HG02870 (cell line): ENCODE measurements around the gene RHOBTB3.

ENCODE experiments used
- ATAC-seq: cut with Tn5 transposase; IDR thresholded peaks from one replicate; pipeline ENCODE4 v1.9.1; 2021; ENCODE audit warnings: mild to moderate bottlenecking, moderate library complexity; ENCODE audit not compliant: unreplicated experiment

The RHOBTB3 gene

GRCh38 chr5:95761771-95762651 is 30.9 kb downstream of the RHOBTB3 start:
- no peak for ATAC-seq

- no peak for ATAC-seq
Observed at GRCh38 chr5:95762652-95763041, 31.5 kb downstream of the RHOBTB3 start.

- no peak for ATAC-seq
Observed at GRCh38 chr5:95763941-95764340, 32.8 kb downstream of the RHOBTB3 start.

- ATAC-seq, result no peak
Observed at GRCh38 chr5:95768731-95769130, 37.6 kb downstream of the RHOBTB3 start.

GRCh38 chr5:95770830-95771708 is 39.9 kb downstream of the RHOBTB3 start:
- no peak for ATAC-seq

- ATAC-seq, result no peak
Observed at GRCh38 chr5:95771892-95772291, 40.8 kb downstream of the RHOBTB3 start.

- ATAC-seq, result no peak
Observed at GRCh38 chr5:95773335-95774059, 42.4 kb downstream of the RHOBTB3 start.

- no peak for ATAC-seq
Observed at GRCh38 chr5:95777441-95777840, 46.3 kb downstream of the RHOBTB3 start.

- no peak for ATAC-seq
Observed at GRCh38 chr5:95778713-95779436, 47.7 kb downstream of the RHOBTB3 start.

- no peak for ATAC-seq
Observed at GRCh38 chr5:95779611-95780010, 48.5 kb downstream of the RHOBTB3 start.

GRCh38 chr5:95780597-95780996 is 49.5 kb downstream of the RHOBTB3 start:
- no peak for ATAC-seq

GRCh38 chr5:95781101-95781583 is 50.0 kb downstream of the RHOBTB3 start:
- ATAC-seq, result peak; percentile 95

- ATAC-seq, result no peak
Observed at GRCh38 chr5:95782181-95782580, 51.0 kb downstream of the RHOBTB3 start.

GRCh38 chr5:95783661-95784060 is 52.5 kb downstream of the RHOBTB3 start:
- ATAC-seq, result no peak

- ATAC-seq, result no peak
Observed at GRCh38 chr5:95784514-95785302, 53.6 kb downstream of the RHOBTB3 start.

- ATAC-seq, result no peak
Observed at GRCh38 chr5:95786821-95787418, 55.8 kb downstream of the RHOBTB3 start.

- no peak for ATAC-seq
Observed at GRCh38 chr5:95788493-95788892, 57.4 kb downstream of the RHOBTB3 start.

- ATAC-seq, result no peak
Observed at GRCh38 chr5:95791751-95792150, 60.6 kb downstream of the RHOBTB3 start.

GRCh38 chr5:95794070-95794516 is 63.0 kb downstream of the RHOBTB3 start:
- no peak for ATAC-seq
